ENCODE measurements around the gene TMEM132D.

- TF ChIP-seq RELA (CRISPR knock-in tag; IDR thresholded peaks at IDR 0.05; ENCODE audit: borderline replicate concordance) (no peak), AR (CRISPR knock-in tag; IDR thresholded peaks at IDR 0.05) (no peak), CTCF (IDR thresholded peaks at IDR 0.05) (no peak), ATF6 (CRISPR knock-in tag; IDR thresholded peaks at IDR 0.05) (no peak), ELF4 (CRISPR knock-in tag; IDR thresholded peaks at IDR 0.05; ENCODE audit: low read depth) (no peak), ZNF425 (CRISPR knock-in tag; conservative IDR thresholded peaks at IDR 0.05) (no peak), JUN (CRISPR knock-in tag; IDR thresholded peaks at IDR 0.05) (no peak)
Observed at GRCh38 chr12:129385637-129385990, 518.2 kb downstream of the TMEM132D start.

Data from WTC11 (cell line).